ENCODE data around the gene WDR47.
"Not testable (repeated sequence)": the region's sequence is repeated elsewhere in the genome, so short reads cannot be mapped to it uniquely, and the experiment has no call there.

WDR47 gene

DNA sequence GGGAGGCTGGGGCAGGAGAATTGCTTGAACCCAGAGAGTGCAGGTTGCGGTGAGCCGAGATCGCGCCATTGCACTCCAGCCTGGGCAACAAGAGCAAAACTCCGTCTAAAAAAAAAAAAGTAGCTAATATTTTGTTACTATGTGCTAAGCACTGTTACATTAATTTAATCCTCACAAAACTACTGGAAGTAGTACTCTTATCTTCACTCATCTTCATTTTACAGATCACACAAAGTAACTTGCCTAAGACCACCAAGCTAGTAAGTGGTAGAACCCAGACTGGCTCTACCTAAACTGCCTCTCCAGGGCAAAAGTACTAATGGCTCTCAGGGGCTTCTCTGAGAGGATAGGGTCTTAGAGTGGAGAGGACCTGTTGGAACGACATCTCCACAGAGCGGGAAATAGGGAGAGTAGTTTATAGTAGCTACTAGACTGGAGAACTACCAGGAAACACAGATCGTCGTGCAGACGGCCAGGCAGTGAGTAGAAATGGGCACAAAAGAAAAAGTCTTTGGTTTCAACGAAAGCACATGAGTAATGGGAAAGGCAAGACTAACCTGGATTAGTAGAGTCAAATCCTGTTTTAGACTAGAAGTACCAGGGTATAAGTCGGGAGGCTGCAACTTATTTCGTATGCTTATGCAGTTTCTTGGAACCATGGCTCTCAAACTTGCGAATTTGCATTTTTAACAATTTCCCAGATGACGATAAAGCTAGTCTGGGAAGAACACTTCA is 80.0 kb downstream of the WDR47 start:
- no peak for DNase-seq

DNA sequence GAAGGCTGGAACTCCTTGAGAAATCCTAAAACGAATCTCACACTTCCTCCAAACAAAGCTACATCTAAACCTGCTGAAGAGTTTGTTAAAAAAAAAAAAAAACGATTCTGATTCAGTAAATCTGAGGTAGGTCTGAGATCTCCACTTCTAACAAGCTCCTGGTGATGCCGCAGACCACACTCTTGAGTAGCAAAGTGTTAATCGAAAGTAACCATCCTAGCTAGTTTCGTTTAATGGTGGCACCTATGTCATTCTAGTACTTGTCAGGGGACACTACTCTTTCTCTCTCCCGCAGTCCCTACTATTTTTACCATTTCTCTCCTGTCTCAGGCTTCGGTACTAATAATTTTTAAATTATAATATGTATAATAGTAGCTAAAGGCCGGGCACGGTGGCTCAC is 80.7 kb downstream of the WDR47 start:
- peak; percentile 46 for DNase-seq

DNA sequence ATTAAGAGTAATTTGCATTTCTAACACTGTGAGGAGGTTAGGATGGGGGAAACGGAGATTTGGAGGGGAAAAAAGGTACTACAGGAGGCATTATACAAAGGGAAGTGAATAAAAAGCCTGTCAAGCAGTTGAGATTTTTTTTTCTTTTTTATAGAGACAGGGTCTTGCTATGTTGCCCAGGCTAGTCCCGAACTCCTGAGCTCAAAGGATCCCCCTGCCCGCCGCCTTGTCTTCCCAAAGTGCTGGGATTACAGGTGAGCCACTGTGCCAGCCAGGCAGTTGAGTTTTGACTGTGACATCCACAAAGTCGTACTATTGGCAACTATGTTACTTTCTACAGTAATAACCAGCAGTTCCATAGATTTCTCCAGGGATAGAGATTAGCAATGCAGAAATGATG is 81.2 kb downstream of the WDR47 start:
- no peak for DNase-seq

DNA sequence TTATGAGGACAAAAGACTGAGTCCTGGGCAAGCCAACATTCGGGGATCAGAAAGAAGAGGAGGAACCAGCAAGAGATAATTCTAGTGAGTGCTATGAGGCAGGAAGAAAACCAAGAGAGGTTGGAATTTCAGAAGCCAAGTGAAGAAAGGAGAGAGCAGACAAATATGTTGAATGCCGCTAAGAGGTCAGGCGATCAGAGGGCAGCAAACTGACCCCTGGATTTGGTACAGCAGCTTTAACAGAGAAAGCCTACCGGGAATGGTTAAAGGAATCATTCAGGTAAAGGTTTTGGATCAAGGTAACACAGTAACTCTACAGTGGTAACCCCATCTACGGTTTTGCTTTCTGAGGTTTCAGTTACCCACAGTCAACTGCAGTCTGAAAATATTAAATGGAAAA is 84.0 kb downstream of the WDR47 start:
- DNase-seq, result no peak

DNA sequence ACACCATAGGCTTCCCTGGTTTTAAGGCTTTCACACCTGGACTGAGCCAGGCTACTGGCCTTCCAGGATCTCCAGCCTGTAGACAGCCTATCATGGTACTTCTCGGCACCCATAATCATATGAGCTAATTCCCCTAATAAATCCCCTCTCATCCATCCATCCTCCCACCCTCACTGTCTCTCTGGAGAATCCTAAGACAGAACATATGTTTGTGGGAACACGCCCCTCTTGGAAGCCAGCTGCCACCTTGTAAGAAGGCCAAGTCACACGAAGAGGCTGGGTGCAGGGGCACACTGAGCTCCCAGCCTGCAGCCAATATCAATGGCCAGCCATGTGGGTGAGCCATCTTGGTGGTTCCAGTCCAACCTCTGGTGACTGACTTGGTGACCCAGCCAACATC is 86.0 kb downstream of the WDR47 start:
- no peak for DNase-seq

DNA sequence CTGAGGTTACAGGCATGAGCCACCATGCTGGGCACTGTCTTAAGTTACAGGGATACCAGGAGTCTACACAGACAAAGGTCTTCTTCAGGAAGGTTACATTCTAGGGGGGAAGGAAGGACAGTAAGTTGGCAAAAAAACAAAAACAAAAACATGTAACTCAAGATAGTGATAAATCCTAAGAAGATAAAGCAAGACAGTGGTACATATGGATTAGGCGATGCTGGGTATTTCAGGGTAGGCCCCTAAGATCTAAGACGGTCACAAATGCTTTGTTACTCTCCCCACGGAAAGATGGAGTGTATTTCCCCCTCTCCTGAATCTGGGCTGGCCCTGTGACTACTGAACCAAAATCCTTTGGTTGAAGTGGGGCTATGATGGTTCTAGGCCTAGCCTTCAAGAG is 86.8 kb downstream of the WDR47 start:
- no peak for DNase-seq

DNA sequence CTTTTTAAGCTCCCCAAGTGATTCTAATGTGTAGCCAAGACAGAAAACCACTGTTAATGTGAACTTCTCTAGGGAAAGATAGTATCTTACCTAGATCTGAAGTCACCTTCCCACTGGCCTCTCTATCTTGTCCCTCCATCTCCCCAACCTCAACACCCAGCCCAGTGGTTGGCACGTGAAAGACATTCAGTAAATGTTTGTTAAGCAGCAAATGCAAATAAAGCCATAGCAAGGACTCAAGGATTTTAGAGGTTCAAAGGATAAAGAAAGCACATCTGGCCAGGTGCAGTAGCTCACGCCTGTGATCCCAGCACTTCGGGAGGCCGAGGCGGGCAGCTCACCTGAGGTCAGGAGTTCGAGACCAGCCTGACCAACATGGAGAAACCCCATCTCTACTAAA is 88.5 kb downstream of the WDR47 start:
- no peak for DNase-seq

DNA sequence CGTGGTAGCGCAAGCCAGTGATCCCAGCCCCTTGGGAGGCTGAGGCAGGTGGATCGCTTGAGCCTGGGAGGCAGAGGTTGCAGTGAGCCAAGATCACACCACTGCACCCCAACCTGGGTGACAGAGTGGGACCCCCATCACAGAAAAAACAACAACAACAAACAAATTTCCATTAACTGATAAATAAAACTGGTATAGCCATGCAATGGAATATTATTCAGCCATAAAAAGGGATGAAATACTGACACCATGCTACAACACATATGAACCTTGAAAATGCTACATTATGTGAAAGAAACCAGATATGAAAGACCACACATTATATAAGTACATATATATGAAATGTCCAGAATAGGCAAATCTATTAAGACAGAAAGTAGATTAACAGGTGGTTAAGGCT is 90.7 kb downstream of the WDR47 start:
- DNase-seq, result no peak

DNA sequence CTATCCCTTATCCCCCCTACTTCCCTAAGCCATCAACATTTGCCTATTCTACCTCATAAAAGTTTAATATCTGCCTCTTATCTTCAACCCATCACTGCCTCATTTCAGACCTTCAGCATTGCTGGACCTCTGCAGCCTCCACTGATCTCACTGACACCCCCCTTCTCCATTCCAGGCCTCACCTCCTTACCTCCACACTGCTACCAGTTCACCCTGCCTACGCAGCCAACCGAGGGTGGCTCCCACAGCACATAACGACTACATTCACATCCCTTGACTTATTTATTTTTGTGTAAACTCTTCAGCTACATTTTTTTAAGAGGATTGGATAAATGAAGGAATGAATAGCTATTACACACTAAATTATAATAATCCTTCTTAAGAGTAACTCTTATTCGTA is 92.9 kb downstream of the WDR47 start:
- no peak for DNase-seq

DNA sequence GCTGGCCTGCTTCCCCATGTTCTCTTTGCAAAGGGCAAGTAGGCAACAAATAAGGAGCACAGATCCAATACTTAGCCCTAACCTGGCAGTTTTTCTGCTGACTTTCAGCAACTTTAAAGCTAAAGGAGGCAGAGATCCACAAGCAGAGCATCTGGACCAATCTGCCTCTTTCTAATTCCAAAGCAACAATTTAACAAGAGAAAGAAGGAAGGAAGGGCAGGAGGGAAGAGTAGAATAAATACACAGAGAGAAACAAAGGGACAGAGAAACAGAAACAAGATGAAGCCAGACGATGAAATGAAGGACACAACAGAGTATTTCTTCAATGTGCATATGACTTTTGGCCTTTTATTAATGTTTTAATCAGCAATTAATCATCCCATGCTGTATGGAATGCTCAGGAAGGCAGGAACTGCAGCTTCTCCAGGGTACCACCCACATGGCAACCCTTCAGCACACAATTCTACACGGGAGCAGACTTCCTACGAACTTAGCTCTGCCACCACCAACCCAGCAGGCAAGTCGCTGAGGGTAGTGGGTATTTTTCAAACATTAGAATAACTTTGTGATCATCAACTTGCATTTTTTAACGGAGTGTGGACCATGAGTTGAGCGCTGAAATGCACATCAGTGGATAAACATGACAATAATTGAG is 93.9 kb downstream of the WDR47 start:
- DNase-seq, result no peak

DNA sequence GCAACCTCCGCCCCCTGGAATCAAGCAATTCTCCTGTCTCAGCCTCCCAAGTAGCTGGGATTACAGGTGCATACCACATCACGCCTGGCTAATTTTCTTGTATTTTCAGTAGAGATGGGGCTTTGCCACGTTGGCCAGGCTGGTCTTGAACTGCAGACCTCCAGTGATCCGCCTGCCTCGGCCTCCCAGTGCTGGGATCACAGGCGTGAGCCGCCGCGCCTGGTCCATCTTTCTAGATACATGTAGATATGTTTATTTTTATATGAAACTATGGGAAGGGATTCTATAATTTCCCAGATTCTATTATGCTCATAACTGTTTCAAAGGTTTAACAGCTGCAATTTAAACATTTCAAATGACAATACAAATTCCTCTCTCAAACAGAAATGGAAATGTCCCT is 105.7 kb downstream of the WDR47 start:
- no peak for DNase-seq

DNA sequence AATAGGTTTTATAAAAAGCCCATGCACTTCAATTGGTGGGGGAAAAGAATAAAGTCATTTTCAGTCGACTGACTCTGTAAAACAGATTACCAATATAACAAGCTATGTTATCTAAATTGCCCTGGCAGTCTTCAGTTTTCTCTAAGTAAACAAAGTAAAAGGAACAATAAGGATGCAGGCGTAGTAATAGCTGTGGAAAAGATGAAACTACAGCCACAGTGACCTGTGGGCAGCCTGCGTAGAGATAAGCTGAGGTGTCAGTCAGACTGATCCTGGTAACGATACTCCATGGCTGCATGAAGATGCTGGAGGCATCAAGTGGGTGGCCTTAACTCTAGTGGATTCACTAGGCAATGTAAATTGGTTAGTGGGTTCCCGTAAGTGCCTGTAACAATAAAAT is 108.0 kb downstream of the WDR47 start:
- DNase-seq, result no peak

DNA sequence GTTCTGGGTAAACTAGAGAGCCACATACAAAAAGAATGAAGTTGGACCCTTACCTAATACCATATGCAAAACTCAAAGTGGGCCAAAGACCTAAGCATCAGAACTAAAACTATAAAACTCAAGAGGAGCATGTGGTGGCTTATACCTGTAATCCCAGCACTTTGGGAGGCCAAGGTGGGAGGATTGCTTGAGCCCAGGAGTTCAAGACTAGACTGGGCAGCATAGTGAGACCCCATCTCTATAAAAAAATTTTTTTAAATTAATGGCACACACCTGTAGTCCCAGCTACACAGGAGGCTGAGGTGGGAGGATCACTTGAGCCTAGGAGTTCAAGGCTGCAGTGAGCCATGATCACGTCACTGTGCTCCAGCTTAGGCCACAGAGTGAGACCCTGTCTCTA is 114.3 kb downstream of the WDR47 start:
- not testable (repeated sequence) for DNase-seq

DNA sequence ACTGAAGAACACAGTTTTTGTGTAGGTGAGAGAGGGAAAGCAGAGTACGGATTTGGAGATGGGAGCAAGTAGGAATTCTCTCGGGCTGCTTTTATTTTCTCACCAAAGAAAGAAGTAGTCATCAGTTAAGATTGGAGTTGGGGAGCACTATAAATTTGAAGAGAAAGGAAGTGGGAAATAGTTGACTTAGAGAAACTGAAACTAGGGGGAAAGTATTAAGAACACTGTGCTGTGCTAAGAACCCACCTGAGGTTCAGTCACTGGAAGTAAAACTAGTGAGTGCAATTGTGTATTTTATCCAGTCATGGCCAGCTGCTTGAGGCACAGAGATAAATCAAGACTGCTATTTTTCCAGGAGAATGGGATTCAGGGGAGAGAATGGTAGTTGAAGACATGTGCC is 116.0 kb downstream of the WDR47 start:
- no peak for DNase-seq
